HFF-Myc (cell line): ENCODE results near the gene ZBTB17.

Experiments
- DNase-seq: peaks from one replicate; pipeline ENCODE4 v3.0.0-alpha.2; 2011; ENCODE audit warnings: low read depth; ENCODE audit errors: extremely low read depth
- H3K4me3 ChIP-seq: replicated peaks from 2 replicates; pipeline ENCODE4 v1.5.1; 2011; ENCODE audit warnings: low read depth, mild to moderate bottlenecking, control low read depth, low read length
- CTCF ChIP-seq: IDR thresholded peaks from 2 replicates; pipeline ENCODE4 v1.5.1; 2012; ENCODE audit warnings: mild to moderate bottlenecking, low read depth, low read length, control low read depth; ENCODE audit errors: missing control alignments

ZBTB17 gene

GRCh38 chr1:15959424-15959823 is 16.5 kb downstream of the ZBTB17 start:
- TF ChIP-seq CTCF = no peak
- no peak for DNase-seq
- H3K4me3 ChIP-seq = no peak overlapping the region

GRCh38 chr1:15958793-15959192 is 17.1 kb downstream of the ZBTB17 start:
- no peak for TF ChIP-seq CTCF
- H3K4me3 ChIP-seq = no peak overlapping the region
- DNase-seq = no peak

DNA sequence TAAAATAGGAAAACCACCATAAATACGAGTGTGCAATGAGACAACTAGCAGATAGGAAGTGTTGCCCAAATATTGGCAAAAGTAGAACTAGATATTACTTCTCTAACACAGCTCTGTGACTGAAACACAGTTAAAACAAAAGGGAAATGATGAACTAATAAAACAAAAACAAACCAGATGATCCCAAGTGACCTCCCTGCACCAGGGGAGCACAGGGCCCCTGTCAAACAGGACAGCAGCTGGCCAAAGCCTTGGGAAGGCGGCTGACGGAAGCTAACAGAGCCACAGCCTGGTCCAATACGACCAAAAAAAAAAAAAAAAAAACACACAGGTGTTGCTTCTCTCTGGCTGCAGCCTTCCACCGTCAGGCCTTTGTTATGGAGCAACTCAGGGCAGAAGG is 17.8 kb downstream of the ZBTB17 start:
- TF ChIP-seq CTCF = no peak
- H3K4me3 ChIP-seq = no peak overlapping the region
- DNase-seq = no peak

GRCh38 chr1:15957221-15958095 is 18.4 kb downstream of the ZBTB17 start:
- no peak for DNase-seq
- peak; percentile 33 for TF ChIP-seq CTCF
- no peak overlapping the region for H3K4me3 ChIP-seq

GRCh38 chr1:15956150-15956549 is 19.8 kb downstream of the ZBTB17 start:
- no peak for DNase-seq
- no peak overlapping the region for H3K4me3 ChIP-seq
- TF ChIP-seq CTCF = no peak

GRCh38 chr1:15955552-15955951 is 20.3 kb downstream of the ZBTB17 start:
- TF ChIP-seq CTCF = no peak
- no peak for DNase-seq
- no peak overlapping the region for H3K4me3 ChIP-seq
